ENCODE results near the gene MOXD1.

GRCh38 chr6:132401618-132402285 lies 477 bp upstream of the MOXD1 start:
- TF ChIP-seq CTCF (conservative IDR thresholded peaks at IDR 0.05; ENCODE audit: low read length) (no peak), EZH2phosphoT487 (IDR thresholded peaks at IDR 0.05; ENCODE audit: borderline replicate concordance, low read depth, low read length) (no peak)
